HS-5 (cell line): ENCODE measurements around the gene LTF.

Source experiments
- DNase-seq: peaks from one replicate; pipeline ENCODE4 v3.0.0-alpha.2; 2012; ENCODE audit warnings: low read depth

Gene LTF

DNA sequence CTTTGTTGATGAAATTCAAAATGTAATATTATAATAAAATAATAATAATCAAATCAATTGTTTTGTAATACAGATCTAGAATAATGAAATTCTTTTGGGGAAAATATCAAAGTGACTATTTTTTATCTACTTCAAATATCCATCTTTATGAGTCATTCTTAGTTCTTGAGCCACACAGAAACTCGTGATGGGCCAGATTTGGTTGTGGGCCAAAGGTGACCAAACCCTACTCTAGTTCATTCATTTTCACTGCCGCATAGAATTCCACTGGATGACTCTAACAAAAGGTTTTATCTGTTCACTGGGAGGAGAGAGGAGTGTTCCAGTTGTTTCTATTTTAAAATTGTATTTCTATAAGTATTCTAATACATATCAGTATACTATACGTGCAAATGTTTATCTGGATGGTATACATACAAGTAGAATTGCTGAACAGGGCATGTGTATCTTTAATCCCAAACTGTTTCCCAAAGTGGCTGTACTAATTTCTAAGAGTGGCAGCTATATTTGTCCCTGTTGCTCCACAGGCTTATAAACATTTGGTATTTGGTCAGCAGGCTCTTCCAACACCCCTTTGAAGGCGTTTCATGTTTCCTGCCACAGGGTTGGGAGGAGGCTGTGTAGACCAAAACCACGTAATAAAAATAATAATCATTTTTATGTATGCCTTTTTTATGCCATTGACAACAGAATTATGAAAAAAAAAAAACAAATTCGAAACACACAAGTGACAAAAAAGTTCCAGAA lies 25.8 kb upstream of the LTF start:
- no peak for DNase-seq

DNA sequence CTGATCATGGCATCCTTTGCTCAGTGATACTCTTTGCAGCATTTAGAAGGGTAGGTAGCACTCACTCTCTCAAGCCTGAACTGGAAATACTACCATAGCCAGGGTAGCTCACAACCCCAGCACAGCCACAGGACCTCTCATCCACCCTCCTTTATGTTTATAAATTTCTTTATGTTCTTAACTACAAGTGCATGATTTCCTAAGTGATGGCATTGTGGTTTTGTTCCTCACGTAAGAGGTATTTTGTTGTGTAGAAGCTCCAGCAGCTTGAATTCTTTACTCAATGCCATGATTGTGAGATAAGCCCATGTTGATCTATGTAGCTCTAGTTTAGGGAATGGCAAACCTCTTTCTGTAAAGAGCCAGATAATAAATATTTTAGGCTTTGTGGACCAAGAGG lies 25.2 kb upstream of the LTF start:
- no peak for DNase-seq

GRCh38 chr3:46489381-46489780 lies 24.7 kb upstream of the LTF start:
- no peak for DNase-seq

DNA sequence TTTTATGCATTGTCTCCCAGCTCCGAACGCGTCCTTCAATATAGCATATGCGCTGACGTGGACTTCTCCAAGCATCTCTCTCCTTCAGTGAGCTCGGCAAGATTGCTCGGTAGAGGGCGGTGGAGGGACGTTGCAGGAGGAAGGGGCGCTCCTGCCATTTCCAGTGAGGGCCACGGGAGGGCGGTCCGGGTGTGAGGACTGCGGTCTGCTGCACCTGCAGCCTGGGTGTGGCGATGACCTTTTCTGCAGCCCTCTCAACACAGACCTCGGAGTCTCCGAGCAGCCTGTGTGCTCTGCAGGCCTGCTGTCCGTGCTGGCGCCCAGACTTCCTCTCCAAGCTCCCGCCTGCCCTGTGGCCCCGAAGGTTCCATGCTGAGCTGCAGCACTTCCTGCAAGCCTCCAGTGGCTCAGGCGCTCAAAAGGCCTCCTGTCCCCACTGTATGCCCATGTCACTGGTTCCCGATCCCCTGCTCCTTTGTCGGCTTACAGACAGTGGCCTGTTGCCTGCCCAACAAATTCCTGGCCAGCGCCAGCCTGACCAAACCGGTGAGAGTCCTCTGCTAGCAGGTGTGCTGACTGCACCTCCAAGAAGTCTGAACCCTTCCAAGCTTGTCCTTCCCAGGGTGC lies 24.1 kb upstream of the LTF start:
- DNase-seq, result no peak

GRCh38 chr3:46485779-46486175 lies 21.1 kb upstream of the LTF start:
- DNase-seq, result no peak

GRCh38 chr3:46484911-46485778 lies 20.4 kb upstream of the LTF start:
- DNase-seq, result no peak

- DNase-seq, result no peak
Observed at GRCh38 chr3:46484388-46484787, 19.7 kb upstream of the LTF start.

DNA sequence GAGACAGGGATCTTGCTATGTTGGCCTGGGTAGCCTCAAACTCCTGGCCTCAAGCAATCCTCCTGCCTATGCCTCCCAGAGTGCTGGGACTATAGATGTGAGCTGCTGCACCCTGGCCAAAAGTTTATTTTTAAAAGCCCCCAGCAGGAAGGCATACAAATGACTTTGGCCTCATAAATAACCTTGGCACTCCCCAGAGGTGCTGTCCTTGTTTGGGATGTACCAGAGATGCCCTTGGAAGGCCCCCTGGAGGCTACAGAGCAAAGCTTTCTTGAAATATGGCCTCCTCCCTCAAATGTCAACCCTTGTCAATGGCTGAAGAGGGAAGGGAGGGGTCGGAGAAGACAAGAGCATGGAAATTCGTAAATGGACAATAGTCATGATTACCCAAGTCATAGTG lies 19.1 kb upstream of the LTF start:
- DNase-seq, result no peak

GRCh38 chr3:46482632-46483350 lies 18.1 kb upstream of the LTF start:
- DNase-seq, result peak; percentile 91

GRCh38 chr3:46481636-46482035 lies 16.9 kb upstream of the LTF start:
- no peak for DNase-seq

DNA sequence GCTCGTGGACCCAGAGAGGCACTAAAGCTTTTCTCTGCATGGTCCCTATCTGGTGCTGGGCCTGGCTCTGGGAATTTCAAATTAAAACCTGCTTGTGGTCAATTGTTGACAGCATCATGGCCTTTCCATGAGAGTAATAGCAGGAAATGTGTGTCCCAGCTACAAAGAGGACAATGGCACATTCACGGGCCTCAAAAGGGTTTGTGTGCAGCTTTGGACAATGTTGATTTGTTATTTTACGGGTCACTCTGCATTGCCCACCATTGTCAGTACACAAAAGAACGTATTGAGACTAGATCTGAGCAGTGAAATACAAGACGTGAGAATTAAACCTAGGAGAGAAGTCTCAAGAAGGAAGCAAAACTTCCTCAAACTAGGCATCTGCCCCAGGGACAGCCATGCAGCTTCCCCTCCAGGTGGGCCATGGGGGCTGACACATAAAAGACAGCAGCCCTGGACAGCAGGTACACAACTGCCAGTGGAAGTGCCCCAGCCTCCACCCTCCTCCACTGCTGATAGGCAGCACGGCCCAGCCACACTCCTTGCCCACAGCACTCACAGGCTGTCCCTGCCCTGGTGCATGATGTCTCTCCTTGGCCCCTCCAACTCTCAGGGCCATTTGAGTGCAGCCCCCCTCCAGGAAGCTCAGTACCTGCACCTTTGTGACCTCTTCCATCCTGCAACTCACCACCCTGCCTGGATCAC lies 15.9 kb upstream of the LTF start:
- DNase-seq, result no peak

DNA sequence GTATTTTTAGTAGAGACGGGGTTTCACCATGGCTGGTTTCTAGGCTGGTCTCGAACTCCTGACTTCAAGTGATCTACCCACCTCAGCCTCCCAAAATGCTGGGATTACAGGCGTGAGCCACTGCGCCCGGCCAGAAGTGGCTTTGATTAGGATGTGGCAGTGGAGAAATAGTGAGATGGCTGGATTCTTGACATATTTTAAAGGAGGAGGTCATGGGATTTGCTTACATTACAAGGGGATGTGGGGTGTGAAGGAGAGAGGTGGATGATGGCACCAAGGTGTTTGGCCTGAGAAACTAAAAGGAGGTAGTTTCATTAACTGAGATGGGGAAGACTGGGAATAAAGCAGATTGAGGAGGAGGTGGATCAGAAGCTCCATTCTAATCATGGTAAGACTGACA lies 15.0 kb upstream of the LTF start:
- DNase-seq, result no peak

GRCh38 chr3:46479021-46479420 lies 14.3 kb upstream of the LTF start:
- DNase-seq, result no peak

- DNase-seq, result no peak
Observed at GRCh38 chr3:46478341-46478740, 13.6 kb upstream of the LTF start.

GRCh38 chr3:46477756-46478155 lies 13.1 kb upstream of the LTF start:
- DNase-seq, result no peak

GRCh38 chr3:46477145-46477544 lies 12.4 kb upstream of the LTF start:
- no peak for DNase-seq

- DNase-seq, result no peak
Observed at GRCh38 chr3:46472736-46473135, 8.0 kb upstream of the LTF start.

- DNase-seq, result no peak
Observed at GRCh38 chr3:46471371-46471914, 6.7 kb upstream of the LTF start.

- DNase-seq, result no peak
Observed at GRCh38 chr3:46470831-46471230, 6.1 kb upstream of the LTF start.

DNA sequence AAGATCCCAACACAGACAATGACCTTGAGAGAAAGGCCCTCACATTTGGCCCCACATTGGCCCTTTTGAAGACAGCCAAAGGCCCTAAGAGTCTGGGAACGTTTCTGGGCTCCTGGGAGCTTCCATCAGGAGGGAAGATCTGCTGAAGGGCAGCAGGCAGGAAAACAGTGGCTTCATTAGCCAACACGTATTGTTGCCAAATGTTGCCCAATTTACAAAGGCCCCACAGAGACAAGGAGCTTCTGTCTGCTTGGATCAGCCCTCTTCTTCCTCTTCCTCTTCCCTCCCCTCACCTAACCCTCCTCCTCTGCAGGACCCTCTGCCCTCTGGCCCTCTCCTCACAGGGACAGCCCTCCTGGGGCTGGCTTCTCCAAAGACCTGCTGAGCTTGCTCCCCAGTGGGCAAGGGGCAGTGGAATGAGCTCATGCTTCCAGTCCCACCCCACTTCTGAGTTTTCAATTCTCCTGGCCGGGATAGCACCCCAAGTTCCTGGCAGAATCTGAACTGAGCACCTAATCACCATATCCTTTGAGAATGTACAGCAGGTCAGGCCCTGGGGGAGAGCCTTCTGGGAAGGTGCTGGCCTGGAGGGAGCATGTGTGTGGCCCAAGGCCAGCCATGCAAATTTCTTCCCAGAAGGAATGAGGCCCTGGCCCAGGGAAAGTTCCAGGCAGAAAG lies 5.1 kb upstream of the LTF start:
- DNase-seq, result no peak
